Parathyroid adenoma (tissue), 2 donors: ENCODE measurements around the gene CFAP58.

Experiments
- H2AFZ ChIP-seq: fragments of 300-600 bp; sonication (generic); one replicate; pipeline ENCODE4 v1.7.0; 2017; ENCODE audit warnings: antibody characterized with exemption, mild to moderate bottlenecking
- H3K27ac ChIP-seq: fragments of 300-600 bp; sonication (generic); one replicate; pipeline ENCODE4 v1.7.0; 2017
- H3K27me3 ChIP-seq: fragments of 300-600 bp; sonication (generic); one replicate; pipeline ENCODE4 v1.7.0; 2017; ENCODE audit warnings: low read length; ENCODE audit not compliant: control insufficient read depth, insufficient read depth
- H3K36me3 ChIP-seq: fragments of 300-600 bp; sonication (generic); one replicate; pipeline ENCODE4 v1.7.0; 2017; ENCODE audit warnings: low read length; ENCODE audit not compliant: control insufficient read depth, insufficient read depth
- H3K4me1 ChIP-seq: fragments of 300-600 bp; sonication (generic); one replicate; pipeline ENCODE4 v1.7.0; 2017; ENCODE audit warnings: control low read depth
- H3K4me2 ChIP-seq: fragments of 300-600 bp; sonication (generic); one replicate; pipeline ENCODE4 v1.7.0; 2017; ENCODE audit warnings: low read length
- H3K4me3 ChIP-seq: fragments of 300-600 bp; sonication (generic); one replicate; pipeline ENCODE4 v1.7.0; 2017; ENCODE audit warnings: low read depth, low read length
- H3K79me2 ChIP-seq: fragments of 300-600 bp; sonication (generic); one replicate; pipeline ENCODE4 v1.7.0; 2017; ENCODE audit warnings: control low read depth
- H3K9ac ChIP-seq: fragments of 300-600 bp; sonication (generic); one replicate; pipeline ENCODE4 v1.7.0; 2017; ENCODE audit warnings: mild to moderate bottlenecking
- H3K9me3 ChIP-seq: fragments of 300-600 bp; sonication (generic); one replicate; pipeline ENCODE4 v1.7.0; 2017; ENCODE audit warnings: low read length; ENCODE audit not compliant: control insufficient read depth
- TF ChIP-seq, protein P1 (sequence below): fragments of 300-600 bp; sonication (generic); IDR thresholded peaks from one replicate; pipeline ENCODE4 v1.7.0; 2017; ENCODE audit warnings: antibody characterized with exemption, mild to moderate bottlenecking
- donor health status: primary hyperparathyroidism.

CFAP58 gene

DNA sequence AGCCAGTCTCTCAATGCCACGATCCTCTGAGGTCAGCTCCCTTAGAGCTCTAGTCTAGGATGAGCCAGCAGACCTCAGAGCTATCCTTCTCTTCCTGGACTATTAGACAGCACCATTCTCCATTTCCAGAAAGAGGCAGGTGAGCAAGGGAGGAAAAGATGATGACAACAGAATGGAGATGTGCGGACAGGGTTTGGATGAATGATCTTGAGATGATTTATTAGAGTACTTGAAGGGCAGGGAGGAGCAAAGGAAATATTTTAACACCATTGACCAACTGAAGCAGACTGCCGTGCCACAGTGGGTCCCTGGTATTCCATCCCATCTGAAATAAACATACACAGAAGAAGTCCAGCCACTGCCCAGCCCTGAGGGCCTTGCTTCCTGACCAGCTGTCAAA is 94.3 kb downstream of the CFAP58 start:
- H3K27me3 ChIP-seq, result no peaks in the 10 kb centered on the region
- no peaks in the 10 kb centered on the region for H3K79me2 ChIP-seq
- H3K4me2 ChIP-seq, result no peak overlapping the region
- no peak overlapping the region for H3K9ac ChIP-seq
- TF ChIP-seq, protein P1, sequence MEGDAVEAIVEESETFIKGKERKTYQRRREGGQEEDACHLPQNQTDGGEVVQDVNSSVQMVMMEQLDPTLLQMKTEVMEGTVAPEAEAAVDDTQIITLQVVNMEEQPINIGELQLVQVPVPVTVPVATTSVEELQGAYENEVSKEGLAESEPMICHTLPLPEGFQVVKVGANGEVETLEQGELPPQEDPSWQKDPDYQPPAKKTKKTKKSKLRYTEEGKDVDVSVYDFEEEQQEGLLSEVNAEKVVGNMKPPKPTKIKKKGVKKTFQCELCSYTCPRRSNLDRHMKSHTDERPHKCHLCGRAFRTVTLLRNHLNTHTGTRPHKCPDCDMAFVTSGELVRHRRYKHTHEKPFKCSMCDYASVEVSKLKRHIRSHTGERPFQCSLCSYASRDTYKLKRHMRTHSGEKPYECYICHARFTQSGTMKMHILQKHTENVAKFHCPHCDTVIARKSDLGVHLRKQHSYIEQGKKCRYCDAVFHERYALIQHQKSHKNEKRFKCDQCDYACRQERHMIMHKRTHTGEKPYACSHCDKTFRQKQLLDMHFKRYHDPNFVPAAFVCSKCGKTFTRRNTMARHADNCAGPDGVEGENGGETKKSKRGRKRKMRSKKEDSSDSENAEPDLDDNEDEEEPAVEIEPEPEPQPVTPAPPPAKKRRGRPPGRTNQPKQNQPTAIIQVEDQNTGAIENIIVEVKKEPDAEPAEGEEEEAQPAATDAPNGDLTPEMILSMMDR, result no peak
- H3K36me3 ChIP-seq, result no peaks in the 10 kb centered on the region
- no peaks in the 10 kb centered on the region for H3K9me3 ChIP-seq
- H3K27ac ChIP-seq, result no peak overlapping the region
- no peak overlapping the region for H2AFZ ChIP-seq
- H3K4me3 ChIP-seq, result no peak overlapping the region
- H3K4me1 ChIP-seq, result no peaks in the 10 kb centered on the region

GRCh38 chr10:104449391-104449790 is 95.8 kb downstream of the CFAP58 start:
- no peaks in the 10 kb centered on the region for H3K4me1 ChIP-seq
- no peaks in the 10 kb centered on the region for H3K9me3 ChIP-seq
- H3K9ac ChIP-seq, result no peak overlapping the region
- H3K4me3 ChIP-seq, result no peak overlapping the region
- H3K27me3 ChIP-seq, result no peaks in the 10 kb centered on the region
- no peak overlapping the region for H3K4me2 ChIP-seq
- H3K79me2 ChIP-seq, result no peaks in the 10 kb centered on the region
- H3K36me3 ChIP-seq, result no peaks in the 10 kb centered on the region
- H2AFZ ChIP-seq, result no peak overlapping the region
- TF ChIP-seq, protein P1, result no peak
- H3K27ac ChIP-seq, result no peak overlapping the region

- H3K36me3 ChIP-seq, result no peaks in the 10 kb centered on the region
- no peaks in the 10 kb centered on the region for H3K4me1 ChIP-seq
- H2AFZ ChIP-seq, result no peak overlapping the region
- no peaks in the 10 kb centered on the region for H3K79me2 ChIP-seq
- H3K4me3 ChIP-seq, result no peak overlapping the region
- no peaks in the 10 kb centered on the region for H3K9me3 ChIP-seq
- no peak overlapping the region for H3K9ac ChIP-seq
- no peaks in the 10 kb centered on the region for H3K27me3 ChIP-seq
- no peak overlapping the region for H3K27ac ChIP-seq
- H3K4me2 ChIP-seq, result no peak overlapping the region
- TF ChIP-seq, protein P1, result no peak
Measured at GRCh38 chr10:104450490-104450889, 96.9 kb downstream of the CFAP58 start.

DNA sequence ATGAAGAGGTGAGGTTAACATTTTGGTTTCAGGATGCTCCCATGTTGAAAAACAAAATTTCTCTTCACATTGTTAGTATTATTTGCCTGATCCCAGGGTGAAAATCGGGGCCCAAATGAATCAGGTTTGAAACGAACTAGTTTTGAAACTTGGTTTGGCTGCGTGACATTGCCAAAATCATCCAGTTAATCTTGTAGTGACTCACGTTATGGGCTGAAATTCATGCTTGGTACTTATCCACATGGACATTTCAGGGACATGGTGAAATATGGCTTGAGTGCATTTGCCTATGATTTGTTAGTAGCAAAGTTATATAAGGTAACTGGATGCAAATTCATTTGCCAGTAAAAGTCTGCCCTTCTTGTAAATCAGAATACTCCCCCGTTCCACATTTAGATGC is 97.3 kb downstream of the CFAP58 start:
- no peak overlapping the region for H3K4me3 ChIP-seq
- H3K4me1 ChIP-seq, result no peaks in the 10 kb centered on the region
- H3K27ac ChIP-seq, result no peak overlapping the region
- H2AFZ ChIP-seq, result no peak overlapping the region
- H3K27me3 ChIP-seq, result no peaks in the 10 kb centered on the region
- H3K36me3 ChIP-seq, result no peaks in the 10 kb centered on the region
- no peaks in the 10 kb centered on the region for H3K79me2 ChIP-seq
- no peaks in the 10 kb centered on the region for H3K9me3 ChIP-seq
- TF ChIP-seq, protein P1, result no peak
- no peak overlapping the region for H3K9ac ChIP-seq
- H3K4me2 ChIP-seq, result no peak overlapping the region

DNA sequence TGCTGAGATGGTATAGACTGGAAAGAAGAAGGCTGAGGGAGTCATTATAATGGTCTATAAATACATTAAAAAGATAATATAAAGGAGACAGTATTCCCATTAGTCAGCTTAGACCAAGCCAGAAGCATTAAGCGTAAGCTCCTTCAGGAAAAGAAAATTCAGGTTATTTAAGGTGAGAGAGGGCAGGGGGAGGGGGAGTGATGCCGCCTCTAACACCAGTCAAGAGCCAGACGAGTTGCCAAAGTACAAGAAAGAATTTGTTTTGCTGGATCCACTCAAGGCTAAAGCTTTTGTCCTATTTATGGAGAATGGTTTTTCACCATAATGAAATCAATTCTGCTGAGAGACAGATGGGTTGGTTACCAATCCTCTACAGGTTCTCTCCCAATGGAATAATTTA is 99.3 kb downstream of the CFAP58 start:
- no peak overlapping the region for H2AFZ ChIP-seq
- H3K4me2 ChIP-seq, result no peak overlapping the region
- H3K4me1 ChIP-seq, result no peaks in the 10 kb centered on the region
- no peaks in the 10 kb centered on the region for H3K27me3 ChIP-seq
- H3K27ac ChIP-seq, result no peak overlapping the region
- TF ChIP-seq, protein P1, result no peak
- no peaks in the 10 kb centered on the region for H3K36me3 ChIP-seq
- H3K9ac ChIP-seq, result no peak overlapping the region
- H3K4me3 ChIP-seq, result no peak overlapping the region
- no peaks in the 10 kb centered on the region for H3K9me3 ChIP-seq
- H3K79me2 ChIP-seq, result no peaks in the 10 kb centered on the region
